ENCODE measurements around the gene MGRN1. TPM values are rescaled to one million over a fixed set of nuclear protein-coding genes. Genes with fewer than 3 reads are reported as not detected.

Gene MGRN1
- total RNA-seq, 1 donor from 2014 or later: 21.9 TPM

DNA sequence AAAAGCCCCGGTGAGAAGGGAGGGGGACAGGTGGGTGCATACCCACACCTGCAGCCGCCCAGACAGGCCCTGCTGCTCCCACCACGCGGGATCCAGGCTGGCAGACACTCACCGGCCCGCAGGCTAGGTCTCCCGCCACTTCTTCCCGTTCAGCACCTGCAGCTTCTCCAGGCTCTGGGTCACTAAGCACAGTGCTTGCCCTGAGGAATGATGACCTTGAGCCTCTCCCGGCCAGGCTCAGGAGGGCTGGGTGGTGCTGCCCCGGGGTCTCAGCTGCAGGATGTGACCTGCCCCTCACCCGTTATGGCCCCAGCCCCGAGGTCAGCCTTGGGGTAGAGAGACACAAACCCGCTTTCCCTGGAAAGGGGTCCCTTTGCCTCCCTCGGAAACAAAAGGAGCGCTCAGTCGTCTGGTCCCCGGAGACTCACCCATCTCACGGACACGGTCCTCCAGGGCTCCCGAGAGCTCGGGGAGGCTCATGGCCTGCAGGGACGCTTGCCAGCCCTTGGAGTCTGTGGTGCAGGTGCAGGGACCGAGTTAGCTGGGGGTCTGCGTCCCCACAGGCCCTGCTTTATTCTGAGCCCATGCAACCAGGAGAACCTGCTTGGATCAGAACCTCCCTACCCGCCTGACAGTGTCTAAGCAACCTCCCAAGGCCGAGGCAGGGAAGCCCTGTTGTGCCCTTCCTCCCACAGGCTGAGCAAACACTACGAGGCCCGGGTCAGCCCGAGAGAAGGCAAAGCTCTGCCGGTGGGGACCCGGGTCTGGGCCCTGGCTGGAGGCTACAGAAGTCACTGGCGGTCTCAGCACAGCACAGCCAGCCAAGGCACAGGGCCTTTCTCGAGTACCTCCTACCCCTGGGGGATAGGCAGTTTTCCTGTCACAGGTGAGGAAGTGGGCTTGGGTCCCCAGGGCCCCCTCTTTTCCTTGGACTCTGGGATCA, 72.5 kb downstream of the MGRN1 start:
- DNase-seq (ENCODE audit: low spot score): no peak

- DNase-seq (ENCODE audit: low spot score): no peak
Observed at GRCh38 chr16:4697848-4698291, 73.2 kb downstream of the MGRN1 start.

DNA sequence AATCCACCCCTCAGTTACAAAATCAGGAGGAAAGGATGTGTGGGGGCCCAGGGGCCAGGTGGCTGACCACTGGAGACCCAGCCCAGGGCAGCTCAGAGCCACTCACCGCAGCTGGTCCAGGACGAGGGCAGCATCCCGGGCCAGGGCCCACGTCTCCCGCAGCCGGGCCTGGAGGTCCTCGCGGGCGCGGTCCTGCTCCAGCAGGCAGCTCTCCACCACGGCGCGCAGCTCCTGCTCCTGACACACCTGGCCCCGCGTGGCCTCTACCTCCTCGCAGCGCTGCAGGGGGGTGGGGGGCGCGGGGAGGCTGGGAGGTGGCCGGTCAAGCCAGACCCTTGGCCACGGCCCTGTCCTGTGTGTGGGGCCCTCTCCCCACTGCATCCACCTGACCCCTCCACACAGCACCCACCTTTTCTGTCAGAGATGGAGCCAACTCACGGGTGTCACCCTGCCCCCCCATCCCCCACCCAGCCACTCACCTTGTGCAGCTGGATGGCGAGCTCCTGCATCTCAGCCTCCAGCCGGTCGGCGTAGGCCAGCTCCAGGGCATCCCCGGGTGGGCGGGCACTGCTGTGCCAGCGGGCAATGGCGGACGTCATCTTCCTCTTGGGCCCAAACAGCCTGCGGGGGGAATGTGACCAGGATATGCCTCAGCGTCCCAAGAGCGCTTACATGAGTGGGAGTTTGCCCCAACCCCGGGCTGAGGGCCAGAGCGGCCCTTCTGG, 73.9 kb downstream of the MGRN1 start:
- DNase-seq (ENCODE audit: low spot score): no peak

GRCh38 chr16:4699046-4699556, 74.5 kb downstream of the MGRN1 start:
- DNase-seq (ENCODE audit: low spot score): no peak

DNA sequence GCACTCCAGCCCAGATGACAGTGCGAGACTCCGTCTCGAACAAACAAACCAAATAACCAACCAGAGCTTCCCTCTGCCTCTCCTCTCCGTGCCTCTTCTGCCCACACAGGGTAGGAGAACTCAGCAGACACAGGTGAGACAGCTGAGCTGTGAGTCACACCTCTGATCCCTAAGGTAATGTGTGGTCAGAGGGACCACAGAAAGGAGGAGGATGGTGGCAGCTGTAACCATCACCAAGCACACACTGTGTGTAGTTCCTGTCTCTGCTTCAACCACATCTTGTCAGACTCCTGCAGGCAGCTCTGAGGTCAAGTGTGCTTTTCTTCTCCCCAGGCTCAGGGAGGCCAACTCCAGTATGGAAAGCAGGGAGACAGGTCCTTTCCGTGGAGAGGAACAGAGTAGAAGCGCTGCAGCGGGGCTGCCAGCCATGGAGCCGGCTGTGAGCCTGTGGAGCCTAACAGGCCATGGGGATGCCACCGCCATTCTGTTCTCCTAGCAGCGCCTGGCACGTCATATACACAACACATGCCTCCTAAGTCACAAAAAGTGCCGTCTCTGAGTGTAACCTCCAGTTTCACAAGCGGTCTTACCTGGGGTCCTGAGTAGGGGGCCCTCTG, 75.9 kb downstream of the MGRN1 start:
- DNase-seq (ENCODE audit: low spot score): no peak

- no peak for DNase-seq (ENCODE audit: low spot score)
Observed at GRCh38 chr16:4700997-4701743, 76.5 kb downstream of the MGRN1 start.

GRCh38 chr16:4701791-4702465, 77.3 kb downstream of the MGRN1 start:
- DNase-seq (ENCODE audit: low spot score): no peak

GRCh38 chr16:4702466-4702808, 77.8 kb downstream of the MGRN1 start:
- DNase-seq (ENCODE audit: low spot score): no peak

DNA sequence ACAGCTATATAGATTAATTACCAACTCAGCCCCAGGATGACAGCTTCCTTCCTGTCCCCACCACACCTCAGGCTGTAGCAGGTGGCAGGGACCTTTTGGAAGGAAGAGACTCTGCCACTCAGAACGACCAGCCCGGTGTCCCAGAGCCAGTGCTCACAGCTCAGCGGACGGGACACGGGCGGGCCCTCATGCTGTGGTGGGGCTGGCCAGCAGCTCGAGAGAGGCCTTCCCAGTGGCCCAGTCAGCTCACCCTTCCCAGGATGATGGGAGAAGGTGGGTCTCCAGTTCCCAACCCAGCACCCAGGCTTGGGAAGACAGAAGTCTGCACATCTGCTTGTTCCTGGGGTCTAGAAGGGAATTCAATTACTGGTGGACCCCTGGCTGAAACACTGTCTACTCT, 79.3 kb downstream of the MGRN1 start:
- DNase-seq (ENCODE audit: low spot score): no peak

DNA sequence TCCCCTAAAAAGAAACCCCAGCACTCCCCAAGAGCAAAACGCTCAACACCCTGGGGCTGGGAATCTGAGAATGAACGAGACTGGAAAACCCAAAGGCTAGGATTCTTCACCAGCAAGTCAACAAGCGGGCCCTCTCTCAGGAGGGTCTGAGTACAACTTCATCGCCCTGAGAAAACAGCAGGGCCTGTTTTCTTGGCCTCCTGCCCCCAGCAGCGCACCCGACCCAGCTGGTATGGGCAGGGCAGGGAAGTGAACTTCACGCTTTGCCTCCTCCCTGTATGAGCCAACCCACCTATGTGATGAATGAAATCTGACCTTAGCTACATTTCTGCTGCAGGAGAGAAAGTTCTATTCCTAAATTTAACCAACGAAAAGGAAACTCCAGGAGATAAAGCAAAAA, 79.9 kb downstream of the MGRN1 start:
- DNase-seq (ENCODE audit: low spot score): no peak

- no peak for DNase-seq (ENCODE audit: low spot score)
Observed at GRCh38 chr16:4704913-4705312, 80.3 kb downstream of the MGRN1 start.

- DNase-seq (ENCODE audit: low spot score): no peak
Observed at GRCh38 chr16:4706871-4707270, 82.2 kb downstream of the MGRN1 start.

DNA sequence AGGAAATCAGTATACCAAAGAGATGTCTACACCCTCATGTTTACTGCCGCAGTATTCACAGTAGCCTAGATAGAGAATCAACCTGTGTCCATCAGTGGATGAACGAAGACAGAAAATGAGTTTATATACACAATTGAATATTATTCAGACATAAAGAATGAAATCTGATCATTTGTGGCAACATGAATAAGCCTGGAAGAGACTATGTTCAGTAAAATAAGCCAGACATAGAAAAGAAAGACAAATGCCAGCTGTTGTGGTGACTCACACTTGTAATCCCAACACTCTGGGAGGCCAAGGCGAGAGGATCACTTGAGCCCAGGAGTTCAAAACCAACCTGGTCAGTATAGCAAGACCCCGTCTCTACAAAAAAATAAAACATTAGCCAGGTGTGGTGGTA, 84.9 kb downstream of the MGRN1 start:
- DNase-seq (ENCODE audit: low spot score): no peak

GRCh38 chr16:4713663-4714501, 89.3 kb downstream of the MGRN1 start:
- no peak for DNase-seq (ENCODE audit: low spot score)

GRCh38 chr16:4714996-4715395, 90.4 kb downstream of the MGRN1 start:
- DNase-seq (ENCODE audit: low spot score): no peak

DNA sequence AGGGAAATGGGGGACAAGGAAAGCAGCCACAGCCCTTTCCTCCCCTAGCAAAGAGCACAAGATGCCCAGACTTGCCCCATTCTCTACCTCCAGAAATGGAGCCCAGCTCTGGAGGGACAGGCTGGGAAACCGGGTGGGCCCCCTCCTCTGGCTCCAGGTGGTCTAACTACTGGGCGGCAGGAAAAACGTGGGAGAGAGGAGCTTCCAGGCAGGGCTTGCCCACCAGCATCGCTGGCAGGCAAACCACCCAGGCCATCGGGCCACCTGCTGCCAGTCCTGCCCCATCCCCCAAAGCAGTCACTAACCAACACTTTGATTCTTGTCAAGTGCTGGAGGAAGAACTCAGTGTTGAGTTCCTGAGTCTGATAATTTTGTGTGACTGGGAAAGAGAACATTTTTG, 93.8 kb downstream of the MGRN1 start:
- no peak for DNase-seq (ENCODE audit: low spot score)

- no peak for DNase-seq (ENCODE audit: low spot score)
Observed at GRCh38 chr16:4723071-4723767, 98.6 kb downstream of the MGRN1 start.

DNA sequence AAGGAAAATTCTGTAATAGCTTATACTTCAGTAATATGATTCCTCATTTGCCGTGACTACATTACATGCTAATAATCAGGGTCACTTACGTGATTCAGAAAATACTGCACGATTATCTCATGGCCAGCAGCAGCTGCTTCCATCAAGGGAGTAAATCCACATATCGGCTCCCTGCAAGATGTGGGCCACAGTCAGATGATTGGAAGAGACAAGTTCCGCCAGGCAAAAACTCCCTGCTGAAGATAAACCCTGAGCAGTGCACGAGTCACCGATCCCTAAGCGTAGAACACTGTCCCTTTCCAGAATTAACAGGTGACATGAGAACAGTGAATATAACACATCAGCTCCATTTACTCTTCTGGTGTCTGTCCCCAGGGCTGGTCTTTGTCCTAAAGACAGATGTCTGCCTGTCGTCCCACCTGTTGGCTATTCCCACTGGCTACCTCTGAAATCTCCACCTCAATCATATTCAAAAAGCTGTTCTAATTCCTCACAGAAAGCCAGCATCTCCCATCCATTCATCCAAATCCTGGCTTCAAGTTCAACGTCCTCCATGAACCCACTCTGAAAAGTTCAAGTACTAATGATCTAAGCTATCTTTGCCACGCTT, 100.1 kb downstream of the MGRN1 start:
- DNase-seq (ENCODE audit: low spot score): no peak

GRCh38 chr16:4726616-4727015, 102.0 kb downstream of the MGRN1 start:
- DNase-seq (ENCODE audit: low spot score): no peak

Data from umbilical cord (tissue), 2 donors.